GM19043 (cell line): ENCODE measurements around the gene TMEM239.
"Not testable (repeated sequence)": the region's sequence is repeated elsewhere in the genome, so short reads cannot be mapped to it uniquely, and the experiment has no call there.

Experiments
- ATAC-seq: cut with Tn5 transposase; IDR thresholded peaks from one replicate; pipeline ENCODE4 v1.9.1; 2021; ENCODE audit warnings: low read depth; ENCODE audit not compliant: unreplicated experiment

TMEM239 gene

GRCh38 chr20:2799271-2799670 is 16.9 kb upstream of the TMEM239 start:
- no peak for ATAC-seq

GRCh38 chr20:2799688-2800520 is 16.3 kb upstream of the TMEM239 start:
- no peak for ATAC-seq

- ATAC-seq, result peak; percentile 64
Observed at GRCh38 chr20:2800521-2801285, 15.5 kb upstream of the TMEM239 start, which contains the start of gene CPXM1. CPXM1 (minus strand) TSS chr20:2800627; CDS start chr20:2800572, 55 bp downstream.

- ATAC-seq, result peak; percentile 5
Observed at GRCh38 chr20:2801286-2801728, 14.9 kb upstream of the TMEM239 start.

GRCh38 chr20:2804041-2804828 is 11.9 kb upstream of the TMEM239 start:
- ATAC-seq, result no peak

GRCh38 chr20:2804852-2805688 is 11.1 kb upstream of the TMEM239 start:
- ATAC-seq, result no peak

GRCh38 chr20:2805689-2806350 is 10.3 kb upstream of the TMEM239 start:
- ATAC-seq, result no peak

GRCh38 chr20:2806351-2806701 is 9.8 kb upstream of the TMEM239 start:
- no peak for ATAC-seq

- ATAC-seq, result no peak
Observed at GRCh38 chr20:2807019-2807418, 9.1 kb upstream of the TMEM239 start.

GRCh38 chr20:2807929-2808328 is 8.2 kb upstream of the TMEM239 start:
- not testable (repeated sequence) for ATAC-seq

GRCh38 chr20:2809690-2810089 is 6.5 kb upstream of the TMEM239 start:
- no peak for ATAC-seq

GRCh38 chr20:2812189-2812588 is 4.0 kb upstream of the TMEM239 start:
- no peak for ATAC-seq

- ATAC-seq, result no peak
Observed at GRCh38 chr20:2814076-2814475, 2.1 kb upstream of the TMEM239 start.

- ATAC-seq, result no peak
Observed at GRCh38 chr20:2814587-2815051, 1.5 kb upstream of the TMEM239 start, which contains the start of gene C20orf141. C20orf141 (plus strand) TSS chr20:2814987; CDS start chr20:2815185, 198 bp downstream.

- no peak for ATAC-seq
Observed at GRCh38 chr20:2815242-2815900, 793 bp upstream of the TMEM239 start.

GRCh38 chr20:2816583-2817340 is 598 bp downstream of the TMEM239 start:
- ATAC-seq, result no peak

- no peak for ATAC-seq
Observed at GRCh38 chr20:2817341-2817726, 1.2 kb downstream of the TMEM239 start.
